B cell (primary cell): Measurements from ENCODE around the gene SYT3. TPM values are rescaled to one million over a fixed set of nuclear protein-coding genes. Genes with fewer than 3 reads are reported as not detected.

Experiments used
- ATAC-seq: fragments of 200-7000 bp; cut with Tn5 transposase; one replicate; pipeline ENCODE4 v1.10.0; 2021; ENCODE audit warnings: low read depth, mild to moderate bottlenecking, moderate number of reproducible peaks, moderate library complexity
- CTCF ChIA-PET: fragments of 350-600 bp; sonication (Branson Sonifier 250); formaldehyde crosslinking; loops from one replicate; lab custom pipeline; 2021; ENCODE audit warnings: antibody characterized with exemption, inconsistent platforms; lab: Charles Lee
- POLR2A ChIA-PET: fragments of 350-600 bp; sonication (Branson Sonifier 250); formaldehyde crosslinking; loops from one replicate; lab custom pipeline; 2021; ENCODE audit warnings: antibody characterized with exemption; lab: Charles Lee
- DNase-seq: peaks from one replicate; pipeline ENCODE4 v3.0.0; 2013
- H2AFZ ChIP-seq: 2 replicates; pipeline ENCODE4 v1.6.1; 2012; ENCODE audit warnings: mild to moderate bottlenecking, low read depth, low read length; ENCODE audit not compliant: insufficient read depth, poor library complexity, severe bottlenecking
- H3K27ac ChIP-seq, 2 donors: 1 replicate in 1 of 2; 2 replicates in 1 of 2; pipeline ENCODE4 v1.5.1; 2012 to 2013; ENCODE audit warnings: low read length in 2 of 2, mild to moderate bottlenecking in 2 of 2, moderate library complexity in 1 of 2
- H3K27me3 ChIP-seq, 4 experiments: fragments of 200-600 bp in 1 of 4; sonication (generic) in 1 of 4; replicated peaks in 1 of 4; 1 replicate in 2 of 4; 2 replicates in 2 of 4; pipeline versions ENCODE4 v1.6.1 to v1.7.0; 2013 to 2016; ENCODE audit warnings: low read length in 3 of 4, mild to moderate bottlenecking in 2 of 4, mixed read lengths in 1 of 4, moderate library complexity in 1 of 4; ENCODE audit not compliant: insufficient read depth in 4 of 4, control insufficient read depth in 3 of 4; ENCODE audit errors: control extremely low read depth in 1 of 4
- H3K36me3 ChIP-seq, 2 experiments: replicated peaks in 1 of 2; 1 replicate in 1 of 2; 2 replicates in 1 of 2; pipeline versions ENCODE4 v1.6.1 to v1.7.1; 2013; ENCODE audit warnings: low read length in 1 of 2; ENCODE audit not compliant: insufficient read depth in 2 of 2, control insufficient read depth in 1 of 2; ENCODE audit errors: control extremely low read depth in 1 of 2, extremely low read depth in 1 of 2
- H3K4me1 ChIP-seq, 2 donors: fragments of 200-600 bp in 1 of 2; sonication (generic) in 1 of 2; 1 replicate in 1 of 2; 2 replicates in 1 of 2; pipeline versions ENCODE4 v1.5.1 to v1.6.1; 2013 to 2017; ENCODE audit warnings: low read length in 2 of 2; ENCODE audit not compliant: control insufficient read depth in 2 of 2, insufficient read depth in 2 of 2
- H3K4me2 ChIP-seq: replicated peaks from 2 replicates; pipeline ENCODE3; 2012; ENCODE audit warnings: mild to moderate bottlenecking, low read depth, low read length; ENCODE audit not compliant: poor library complexity, severe bottlenecking
- H3K4me3 ChIP-seq, 5 experiments: fragments of 200-600 bp in 1 of 5; sonication (generic) in 1 of 5; 1 replicate in 3 of 5; 2 replicates in 2 of 5; pipeline versions ENCODE4 v1.5.1 to v1.7.0; 2011 to 2016; ENCODE audit warnings: low read length in 4 of 5, mild to moderate bottlenecking in 4 of 5, low read depth in 2 of 5, control low read depth in 1 of 5, moderate library complexity in 1 of 5; ENCODE audit not compliant: insufficient read depth in 1 of 5; ENCODE audit errors: control extremely low read depth in 1 of 5, extremely low read depth in 1 of 5
- H3K79me2 ChIP-seq: fragments of 200-600 bp; sonication (generic); one replicate; pipeline ENCODE4 v1.6.0; 2016; ENCODE audit warnings: low read length; ENCODE audit not compliant: control insufficient read depth, insufficient read depth
- H3K9ac ChIP-seq: fragments of 200-600 bp; sonication (generic); 2 replicates; pipeline ENCODE4 v1.6.1; 2017; ENCODE audit warnings: mild to moderate bottlenecking, low read length, moderate library complexity
- H3K9me3 ChIP-seq, 3 donors: one replicate each; pipeline versions ENCODE4 v1.6.1 to v1.7.1; 2013; ENCODE audit warnings: low read length in 2 of 3; ENCODE audit not compliant: control insufficient read depth in 2 of 3, insufficient read depth in 1 of 3; ENCODE audit errors: control extremely low read depth in 1 of 3
- H4K20me1 ChIP-seq: 2 replicates; pipeline ENCODE4 v1.6.0; 2012; ENCODE audit warnings: mild to moderate bottlenecking, low read length; ENCODE audit not compliant: insufficient read depth, control insufficient read depth, poor library complexity, severe bottlenecking
- H3K27ac Mint-ChIP-seq: one replicate; pipeline ENCODE4 v1.8.0; 2021; ENCODE audit warnings: mixed read lengths
- H3K27me3 Mint-ChIP-seq: one replicate; pipeline ENCODE4 v1.8.0; 2021; ENCODE audit warnings: mixed read lengths
- H3K4me1 Mint-ChIP-seq: one replicate; pipeline ENCODE4 v1.8.0; 2021; ENCODE audit warnings: mixed read lengths
- H3K4me3 Mint-ChIP-seq: one replicate; pipeline ENCODE4 v1.8.0; 2021; ENCODE audit warnings: mixed read lengths
- H3K9me3 Mint-ChIP-seq: one replicate; pipeline ENCODE4 v1.8.0; 2022; ENCODE audit warnings: mixed read lengths; ENCODE audit not compliant: insufficient read depth
- CTCF ChIP-seq: fragments of 200-600 bp; IDR thresholded peaks from one replicate; pipeline ENCODE4 v1.8.0; 2022; ENCODE audit warnings: antibody characterized with exemption, mild to moderate bottlenecking
- EZH2 ChIP-seq: IDR thresholded peaks from 2 replicates; pipeline ENCODE4 v1.6.1; 2012; ENCODE audit warnings: borderline replicate concordance, low read depth, mild to moderate bottlenecking, moderate library complexity, low read length; ENCODE audit not compliant: insufficient read depth, poor library complexity, severe bottlenecking
- WGBS: methylation state at CpG from one replicate; pipeline ENCODE4 v1.1.5; 2013; ENCODE audit warnings: missing lambda C conversion rate; ENCODE audit not compliant: insufficient coverage; 5-methylcytosine and 5-hydroxymethylcytosine counted together
- intact Hi-C: fragments of 100-400 bp; cut with micrococcal nuclease; formaldehyde crosslinking; loops from one replicate; pipeline ENCODE4 v1.10.0; 2022
- polyA minus RNA-seq: library from RNA; depleted of rRNA, polyadenylated mRNA; stranded (reverse); fragments of >200 nt; gene quantifications from 2 replicates; pipeline ENCODE4 v1.2.3, GENCODE V29; 2012
- polyA plus RNA-seq: library from polyadenylated mRNA; depleted of rRNA; stranded (reverse); fragments of >200 nt; gene quantifications from 2 replicates; pipeline ENCODE4 v1.2.3, GENCODE V29; 2012
- total RNA-seq, 2 donors: library from RNA; stranded (reverse); fragments of 120-200 nt in 1 of 2; gene quantifications; 1 replicate in 1 of 2; 2 replicates in 1 of 2; pipeline versions ENCODE4 v1.2.3 to v1.2.4, GENCODE V29; 2013 to 2022

SYT3 gene
- total RNA-seq (0.17 and 0.39 TPM in 2 replicates), polyA plus RNA-seq (0.09 TPM in 1 of 2 replicates, not detected in the other), polyA minus RNA-seq (not detected in 2 replicates)
- not detected for total RNA-seq (2013)

GRCh38 chr19:50639121-50640112, at the start of gene SYT3:
SYT3 (minus strand) TSS chr19:50639881; CDS start chr19:50637411, 2,470 bp downstream.
- DNase-seq (peak; percentile 61), ATAC-seq (peak; percentile 84)
- no peaks in the 10 kb centered on the region for H3K36me3 ChIP-seq
- Mint-ChIP-seq H3K27me3 (peaks cover 54% of the 10 kb centered on the region), H3K9me3 (peaks cover 2% of the 10 kb centered on the region), H3K4me1 (peaks cover 13% of the 10 kb centered on the region), H3K4me3 (peak within 1 kb of the TSS; percentile 80), H3K27ac (no peak within 1 kb of the TSS)
- H3K4me2 ChIP-seq: peak within 1 kb of the TSS; percentile 86
- peaks cover 0 to 35% (median 11%) of the 10 kb centered on the region in 3 donors for H3K9me3 ChIP-seq
- TF ChIP-seq CTCF (no peak), EZH2 (no peak)
- WGBS: 8% methylated on average over 59 of the region's 76 CpGs
- intact Hi-C loops: loop anchor here (1.0 to 10.0 kb wide), 2 partner anchors 40 to 115 kb away; no protein-coding TSS in a partner anchor
- no peaks in the 10 kb centered on the region for H3K79me2 ChIP-seq
- H2AFZ ChIP-seq: peak within 1 kb of the TSS; percentile 49
- ChIA-PET POLR2A (no interaction called here), CTCF (no interaction called here)
- no peaks in the 10 kb centered on the region for H4K20me1 ChIP-seq
- peak within 1 kb of the TSS in 4 of 5 experiments; percentile 23 to 62 (median 50) for H3K4me3 ChIP-seq
- peak within 1 kb of the TSS; percentile 51 for H3K9ac ChIP-seq
- H3K27me3 ChIP-seq: peaks cover 0 to 55% (median 25%) of the 10 kb centered on the region in 4 experiments
- no peak within 1 kb of the TSS for H3K27ac ChIP-seq
- peaks cover 13 to 14% of the 10 kb centered on the region in 2 donors for H3K4me1 ChIP-seq
